Measurements from ENCODE around the gene KRT4.

GRCh38 chr12:52845946-52846345 lies 32.0 kb upstream of the KRT4 start:
- TF ChIP-seq POLR2AphosphoS5 (IDR thresholded peaks at IDR 0.05; ENCODE audit: insufficient read depth, low read depth, low read length) (no peak), POLR2A (IDR thresholded peaks at IDR 0.05; ENCODE audit: low read depth, low read length) (no peak), CTCF (IDR thresholded peaks at IDR 0.05; ENCODE audit: extremely low read depth in 1 of 2, insufficient read depth in 1 of 2, low read depth in 1 of 2, low read length in 2 of 2) (no peak), MAX (IDR thresholded peaks at IDR 0.05; ENCODE audit: insufficient read depth, insufficient read length) (no peak), MYC (IDR thresholded peaks at IDR 0.05; ENCODE audit: low read depth, low read length) (no peak), EZH2 (IDR thresholded peaks at IDR 0.05; ENCODE audit: borderline replicate concordance, low read depth, low read length, severe bottlenecking) (no peak), JUN (IDR thresholded peaks at IDR 0.05; ENCODE audit: borderline replicate concordance, insufficient read depth, insufficient read length, low read depth) (no peak)
